ENCODE results near the gene EPGN.
"Not testable (repeated sequence)": the region's sequence is repeated elsewhere in the genome, so short reads cannot be mapped to it uniquely, and the experiment has no call there.

The EPGN gene

DNA sequence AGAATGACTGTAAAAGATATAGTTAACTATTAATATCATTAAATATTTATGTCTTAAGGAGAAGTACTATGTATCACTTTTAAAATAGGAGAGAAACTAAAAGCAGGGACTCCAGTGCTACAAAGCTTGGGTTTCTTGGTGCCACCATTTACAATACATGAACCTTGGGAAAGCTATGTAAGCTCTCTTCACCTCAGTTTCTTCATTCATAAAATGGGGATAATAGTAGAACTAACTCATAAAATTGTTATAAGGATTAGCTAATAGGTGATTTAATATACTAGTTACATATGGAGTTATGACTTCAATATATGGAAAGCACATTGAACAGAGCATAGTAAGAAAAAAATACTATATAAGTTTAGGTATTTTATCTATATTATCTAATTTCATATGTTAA is 23.7 kb downstream of the EPGN start:
- no peak overlapping the region for H3K4me3 ChIP-seq (ENCODE audit: low read length)

DNA sequence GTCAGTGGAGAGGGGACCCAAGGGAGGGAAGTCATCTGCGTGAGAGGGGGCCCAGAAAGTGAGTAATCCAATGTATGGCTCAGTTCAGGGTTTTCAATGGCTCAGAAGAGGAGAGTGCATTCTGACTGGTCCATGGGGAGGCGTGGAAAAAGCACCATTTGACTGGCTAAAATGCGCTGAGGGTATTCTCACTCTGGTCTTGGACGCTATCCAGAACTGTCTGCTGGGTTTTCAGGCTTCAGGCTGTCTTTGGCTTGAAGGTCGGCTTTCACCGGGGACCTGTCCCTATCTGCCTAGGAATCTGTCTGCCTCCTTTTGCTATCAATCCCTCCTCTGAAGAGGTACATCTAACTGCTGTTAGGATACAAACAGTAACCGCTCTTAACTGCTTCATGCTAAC is 26.4 kb downstream of the EPGN start:
- no peak overlapping the region for H3K4me3 ChIP-seq (ENCODE audit: low read length)
- H3K9me3 ChIP-seq (ENCODE audit: low read length): no peaks in the 10 kb centered on the region
- H2AFZ ChIP-seq (ENCODE audit: low read depth, low read length): no peak overlapping the region
- no peaks in the 10 kb centered on the region for H3K4me1 ChIP-seq (ENCODE audit: insufficient read depth, low read length)
- no peaks in the 10 kb centered on the region for H3K27me3 ChIP-seq (ENCODE audit: insufficient read depth, low read length)
- no peaks in the 10 kb centered on the region for H3K36me3 ChIP-seq (ENCODE audit: insufficient read depth, low read length)

More for the DNA sequence above, 23.7 kb downstream of the EPGN start:
- no peaks in the 10 kb centered on the region for H3K4me1 ChIP-seq (ENCODE audit: insufficient read depth, low read length)
- H3K27me3 ChIP-seq (ENCODE audit: insufficient read depth, low read length): no peaks in the 10 kb centered on the region
- H2AFZ ChIP-seq (ENCODE audit: low read depth, low read length): no peak overlapping the region
- no peaks in the 10 kb centered on the region for H3K9me3 ChIP-seq (ENCODE audit: low read length)
- no peaks in the 10 kb centered on the region for H3K36me3 ChIP-seq (ENCODE audit: insufficient read depth, low read length)

DNA sequence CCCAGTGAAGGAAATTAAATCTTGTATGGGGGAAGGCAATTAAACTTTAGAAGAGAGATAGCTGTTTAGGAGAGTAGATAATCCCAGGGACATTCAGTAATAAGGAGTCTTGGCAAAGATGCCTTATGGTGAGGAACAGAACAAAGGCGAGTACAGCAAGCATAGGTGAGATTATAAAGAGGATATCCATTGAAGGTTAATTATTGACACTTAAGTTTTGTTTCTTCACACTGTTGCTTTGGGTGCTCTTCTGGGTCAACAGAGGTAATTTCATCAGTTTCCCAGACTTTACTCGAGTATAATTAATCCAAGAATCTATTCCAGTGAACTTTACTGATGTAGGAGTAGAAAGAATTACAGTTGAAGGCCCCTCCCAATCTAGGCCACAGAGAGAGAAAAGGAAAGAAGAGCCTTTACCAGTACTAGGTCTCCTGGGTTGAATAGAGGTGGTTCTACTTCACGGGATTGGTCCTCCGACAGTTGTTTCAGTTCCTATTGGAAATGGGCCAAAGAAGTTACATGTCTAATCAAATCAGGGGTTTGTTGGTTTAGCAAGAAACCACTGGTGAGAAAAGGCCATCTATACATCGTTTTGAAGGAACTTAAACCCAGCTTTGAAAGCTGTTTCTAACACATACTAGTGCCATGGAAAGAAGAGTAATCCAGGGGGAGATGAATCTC is 27.2 kb downstream of the EPGN start:
- H3K27me3 ChIP-seq (ENCODE audit: insufficient read depth, low read length): no peaks in the 10 kb centered on the region
- H3K4me3 ChIP-seq (ENCODE audit: low read length): no peak overlapping the region
- H3K36me3 ChIP-seq (ENCODE audit: insufficient read depth, low read length): no peaks in the 10 kb centered on the region
- no peak overlapping the region for H2AFZ ChIP-seq (ENCODE audit: low read depth, low read length)
- H3K9me3 ChIP-seq (ENCODE audit: low read length): no peaks in the 10 kb centered on the region
- H3K4me1 ChIP-seq (ENCODE audit: insufficient read depth, low read length): no peaks in the 10 kb centered on the region

GRCh38 chr4:74338792-74339333 is 30.6 kb downstream of the EPGN start:
- Histone ChIP-seq H2AFZ (ENCODE audit: low read depth, low read length) (no peak overlapping the region), H3K9me3 (ENCODE audit: low read length) (no peaks in the 10 kb centered on the region), H3K4me1 (ENCODE audit: insufficient read depth, low read length) (no peaks in the 10 kb centered on the region), H3K4me3 (ENCODE audit: low read length) (no peak overlapping the region), H3K27me3 (ENCODE audit: insufficient read depth, low read length) (no peaks in the 10 kb centered on the region), H3K36me3 (ENCODE audit: insufficient read depth, low read length) (no peaks in the 10 kb centered on the region)

DNA sequence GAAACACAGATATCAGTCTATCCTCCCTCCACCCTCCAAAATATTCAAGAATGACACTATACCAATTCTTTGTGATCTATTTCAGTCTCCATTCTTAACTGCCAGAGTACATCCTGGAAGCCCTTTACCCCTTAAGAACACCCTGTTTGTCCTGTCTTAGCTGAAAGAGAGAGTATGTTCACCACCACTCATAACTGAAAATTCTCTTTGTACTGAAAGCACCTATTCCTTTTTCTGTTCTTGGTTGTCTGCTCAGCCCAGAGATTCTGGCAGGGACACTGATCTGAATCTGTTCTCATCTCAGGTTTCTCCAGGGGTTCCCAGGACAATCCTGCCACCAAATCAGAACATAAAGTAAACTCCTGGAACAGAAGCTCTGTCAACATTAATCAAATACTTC is 31.2 kb downstream of the EPGN start:
- H2AFZ ChIP-seq (ENCODE audit: low read depth, low read length): no peak overlapping the region
- no peaks in the 10 kb centered on the region for H3K4me1 ChIP-seq (ENCODE audit: insufficient read depth, low read length)
- no peaks in the 10 kb centered on the region for H3K36me3 ChIP-seq (ENCODE audit: insufficient read depth, low read length)
- H3K9me3 ChIP-seq (ENCODE audit: low read length): no peaks in the 10 kb centered on the region
- H3K4me3 ChIP-seq (ENCODE audit: low read length): no peak overlapping the region
- no peaks in the 10 kb centered on the region for H3K27me3 ChIP-seq (ENCODE audit: insufficient read depth, low read length)

DNA sequence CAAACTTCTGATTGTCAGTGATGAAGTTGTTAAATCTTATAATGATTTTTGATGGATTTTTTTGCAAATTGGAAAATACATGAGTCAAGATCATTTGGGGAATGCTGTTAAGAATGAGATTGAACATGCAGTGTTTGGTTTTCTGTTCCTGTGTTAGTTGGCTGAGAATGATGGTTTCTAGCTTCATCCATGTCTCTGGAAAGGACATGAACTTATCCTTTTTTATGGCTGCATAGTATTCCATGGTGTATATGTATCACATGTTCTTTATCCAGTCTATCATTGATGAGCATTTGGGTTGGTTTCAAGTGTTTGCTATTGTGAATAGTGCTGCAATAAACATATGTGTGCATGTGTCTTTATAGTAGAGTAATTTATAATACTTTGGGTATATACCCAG is 32.2 kb downstream of the EPGN start:
- H3K4me3 ChIP-seq (ENCODE audit: low read length); H3K27me3 ChIP-seq (ENCODE audit: insufficient read depth, low read length); H2AFZ ChIP-seq (ENCODE audit: low read depth, low read length); H3K4me1 ChIP-seq (ENCODE audit: insufficient read depth, low read length); H3K36me3 ChIP-seq (ENCODE audit: insufficient read depth, low read length); H3K9me3 ChIP-seq (ENCODE audit: low read length): not testable (repeated sequence)

GRCh38 chr4:74344031-74344430 is 35.8 kb downstream of the EPGN start:
- no peaks in the 10 kb centered on the region for H3K4me1 ChIP-seq (ENCODE audit: insufficient read depth, low read length)
- no peak overlapping the region for H3K4me3 ChIP-seq (ENCODE audit: low read length)
- H3K27me3 ChIP-seq (ENCODE audit: insufficient read depth, low read length): no peaks in the 10 kb centered on the region
- H3K9me3 ChIP-seq (ENCODE audit: low read length): no peaks in the 10 kb centered on the region
- no peak overlapping the region for H2AFZ ChIP-seq (ENCODE audit: low read depth, low read length)
- no peaks in the 10 kb centered on the region for H3K36me3 ChIP-seq (ENCODE audit: insufficient read depth, low read length)

- no peaks in the 10 kb centered on the region for H3K4me1 ChIP-seq (ENCODE audit: insufficient read depth, low read length)
- H3K27me3 ChIP-seq (ENCODE audit: insufficient read depth, low read length): no peaks in the 10 kb centered on the region
- H3K9me3 ChIP-seq (ENCODE audit: low read length): no peaks in the 10 kb centered on the region
- H3K4me3 ChIP-seq (ENCODE audit: low read length): no peak overlapping the region
- H2AFZ ChIP-seq (ENCODE audit: low read depth, low read length): no peak overlapping the region
- no peaks in the 10 kb centered on the region for H3K36me3 ChIP-seq (ENCODE audit: insufficient read depth, low read length)
These were observed 45.6 kb downstream of the EPGN start for GRCh38 chr4:74353858-74354257.

DNA sequence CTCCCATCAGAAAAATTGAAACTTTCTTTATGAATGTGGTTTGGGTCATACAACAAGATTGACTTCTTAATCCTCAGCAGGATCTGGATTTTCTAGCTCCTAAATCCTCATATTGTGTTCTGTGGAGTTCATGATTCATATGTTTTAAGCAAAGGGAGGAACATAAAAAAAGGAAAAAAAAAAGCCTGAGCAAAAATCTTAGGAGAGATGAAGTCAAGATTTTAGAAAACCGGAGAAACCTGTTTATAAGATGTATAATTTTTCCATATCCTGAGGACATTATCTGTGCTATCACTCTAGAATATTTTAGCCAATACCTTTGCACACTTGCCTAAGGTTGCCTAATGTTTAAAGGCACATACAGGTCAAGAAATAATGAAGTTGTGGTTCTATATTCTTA is 49.7 kb downstream of the EPGN start:
- Histone ChIP-seq H3K36me3 (ENCODE audit: insufficient read depth, low read length) (no peaks in the 10 kb centered on the region), H3K4me3 (ENCODE audit: low read length) (no peak overlapping the region), H3K27me3 (ENCODE audit: insufficient read depth, low read length) (no peaks in the 10 kb centered on the region), H3K9me3 (ENCODE audit: low read length) (no peaks in the 10 kb centered on the region), H3K4me1 (ENCODE audit: insufficient read depth, low read length) (no peaks in the 10 kb centered on the region), H2AFZ (ENCODE audit: low read depth, low read length) (no peak overlapping the region)

DNA sequence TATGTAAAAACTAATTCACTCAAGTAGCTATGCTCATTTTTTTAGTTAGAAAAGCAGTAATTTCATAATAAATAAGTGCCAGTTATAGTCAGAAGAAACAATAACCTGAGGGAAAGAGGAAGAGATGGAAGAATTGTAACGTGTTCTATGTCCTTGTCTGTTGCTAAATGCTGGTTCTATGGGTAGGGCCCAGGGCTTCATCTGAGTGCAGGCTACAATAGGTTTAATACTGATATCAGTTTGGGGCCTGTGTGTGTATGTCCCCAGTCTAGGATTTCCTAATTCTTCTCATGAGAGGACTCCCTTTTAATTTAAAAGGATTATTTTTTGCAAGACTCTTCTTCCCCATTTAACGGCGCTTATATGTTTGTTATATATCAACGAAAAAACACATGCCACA is 53.4 kb downstream of the EPGN start:
- H3K4me3 ChIP-seq (ENCODE audit: low read length): no peak overlapping the region
- peaks cover 13% of the 10 kb centered on the region for H3K4me1 ChIP-seq (ENCODE audit: insufficient read depth, low read length)
- H3K9me3 ChIP-seq (ENCODE audit: low read length): no peaks in the 10 kb centered on the region
- no peak overlapping the region for H2AFZ ChIP-seq (ENCODE audit: low read depth, low read length)
- H3K27me3 ChIP-seq (ENCODE audit: insufficient read depth, low read length): peaks cover 25% of the 10 kb centered on the region
- H3K36me3 ChIP-seq (ENCODE audit: insufficient read depth, low read length): no peaks in the 10 kb centered on the region

- Histone ChIP-seq H3K4me1 (ENCODE audit: insufficient read depth, low read length) (peaks cover 13% of the 10 kb centered on the region), H2AFZ (ENCODE audit: low read depth, low read length) (no peak overlapping the region), H3K4me3 (ENCODE audit: low read length) (no peak overlapping the region)
These were observed 54.1 kb downstream of the EPGN start for GRCh38 chr4:74362347-74362746.

DNA sequence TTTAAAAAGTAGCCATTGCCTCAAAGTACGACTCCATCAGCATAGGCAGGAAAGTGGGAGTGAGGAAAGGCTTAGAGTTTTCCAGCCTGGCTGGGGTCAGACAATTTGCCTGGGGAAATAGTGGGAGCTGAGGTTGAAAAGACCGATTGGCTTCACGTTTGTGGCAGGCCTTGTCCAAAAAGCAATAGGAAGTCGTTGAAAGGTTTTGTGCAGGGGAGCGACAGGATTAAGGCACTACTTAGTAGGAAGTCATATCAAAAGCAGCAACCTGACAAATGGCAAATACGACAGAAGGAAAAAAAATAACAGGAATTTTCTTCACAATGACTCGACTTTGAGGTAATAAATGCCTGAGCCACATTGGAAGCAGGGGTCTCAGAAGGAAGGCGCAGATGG is 56.0 kb downstream of the EPGN start:
- no peak overlapping the region for H3K4me3 ChIP-seq (ENCODE audit: low read length)
- peaks cover 13% of the 10 kb centered on the region for H3K4me1 ChIP-seq (ENCODE audit: insufficient read depth, low read length)
- no peaks in the 10 kb centered on the region for H3K36me3 ChIP-seq (ENCODE audit: insufficient read depth, low read length)
- peaks cover 28% of the 10 kb centered on the region for H3K27me3 ChIP-seq (ENCODE audit: insufficient read depth, low read length)
- no peaks in the 10 kb centered on the region for H3K9me3 ChIP-seq (ENCODE audit: low read length)
- no peak overlapping the region for H2AFZ ChIP-seq (ENCODE audit: low read depth, low read length)

More at GRCh38 chr4:74362347-74362746, 54.1 kb downstream of the EPGN start:
- H3K9me3 ChIP-seq (ENCODE audit: low read length): no peaks in the 10 kb centered on the region
- no peaks in the 10 kb centered on the region for H3K36me3 ChIP-seq (ENCODE audit: insufficient read depth, low read length)
- H3K27me3 ChIP-seq (ENCODE audit: insufficient read depth, low read length): peaks cover 28% of the 10 kb centered on the region

- Histone ChIP-seq H3K4me3 (ENCODE audit: low read length) (no peak within 1 kb of the TSS), H3K36me3 (ENCODE audit: insufficient read depth, low read length) (no peaks in the 10 kb centered on the region), H2AFZ (ENCODE audit: low read depth, low read length) (peak within 1 kb of the TSS; percentile 21), H3K4me1 (ENCODE audit: insufficient read depth, low read length) (peaks cover 13% of the 10 kb centered on the region), H3K27me3 (ENCODE audit: insufficient read depth, low read length) (peaks cover 28% of the 10 kb centered on the region), H3K9me3 (ENCODE audit: low read length) (no peaks in the 10 kb centered on the region)
These were observed 56.6 kb downstream of the EPGN start, which contains the start of gene EREG for GRCh38 chr4:74364652-74365491. EREG (plus strand) TSS chr4:74365145; CDS start chr4:74365309, 164 bp downstream.
